Left colon (tissue), 2 donors: ENCODE results near the gene SKAP1. TPM values are rescaled to one million over a fixed set of nuclear protein-coding genes. Genes with fewer than 3 reads are reported as not detected.
"Not testable (repeated sequence)": the region's sequence is repeated elsewhere in the genome, so short reads cannot be mapped to it uniquely, and the experiment has no call there.

Experiments
- ATAC-seq: fragments of 200-7000 bp; cut with Tn5 transposase; one replicate; pipeline ENCODE4 v1.9.1; 2020; ENCODE audit warnings: mild to moderate bottlenecking, moderate library complexity
- DNase-seq, 2 donors: peaks; one replicate each; pipeline ENCODE4 v3.0.0-alpha.2; 2020
- intact Hi-C, 2 donors: fragments of 100-400 bp; cut with DNase I in 1 of 2; cut with micrococcal nuclease in 1 of 2; formaldehyde crosslinking; loops; one replicate each; pipeline versions ENCODE4 v1.11.2 to v1.14.0; 2022; cut with DNase I, micrococcal nuclease
- total RNA-seq, 2 donors: library from RNA; stranded (reverse); fragmentation: NEBNext Ultra II Directional; extraction: Animal tissue kit (Norgen Biotek cat#: 25700); gene quantifications; one replicate each; pipeline ENCODE4 v1.2.1, GENCODE V29; 2021
- donor health status: DM: no; HTN: no; CAD: no.
- donor health status: DM: yes; HTN: yes; CAD: no.

SKAP1 gene
- total RNA-seq, 2 donors from 2014 or later, result 1.2 to 2.5 TPM

GRCh38 chr17:48347177-48347576, 82.8 kb downstream of the SKAP1 start:
- intact Hi-C loops, result no loop called here
- ATAC-seq, result peak; percentile 91
- DNase-seq, result no peak

- intact Hi-C loops, result no loop called here
- ATAC-seq, result no peak
These were observed 85.8 kb downstream of the SKAP1 start for GRCh38 chr17:48344251-48344650.

GRCh38 chr17:48340916-48341315, 89.1 kb downstream of the SKAP1 start:
- intact Hi-C loops, result no loop called here
- ATAC-seq (no peak), DNase-seq (no peak)

More at GRCh38 chr17:48344251-48344650, 85.8 kb downstream of the SKAP1 start:
- DNase-seq, result no peak

- ATAC-seq (no peak), DNase-seq (no peak)
- intact Hi-C loops, result no loop called here
These were observed 91.3 kb downstream of the SKAP1 start for GRCh38 chr17:48338720-48339119.

GRCh38 chr17:48337903-48338302, 92.1 kb downstream of the SKAP1 start:
- intact Hi-C loops, DNase-seq, ATAC-seq: not testable (repeated sequence)

- ATAC-seq, result no peak
- no peak for DNase-seq
- intact Hi-C loops, result no loop called here
These were observed 93.0 kb downstream of the SKAP1 start for GRCh38 chr17:48336986-48337385.

- DNase-seq (no peak), ATAC-seq (peak; percentile 87)
- intact Hi-C loops, result no loop called here
These were observed 94.0 kb downstream of the SKAP1 start for GRCh38 chr17:48335858-48336500.

GRCh38 chr17:48335146-48335784, 94.7 kb downstream of the SKAP1 start:
- ATAC-seq, result no peak

GRCh38 chr17:48333034-48333530, 96.9 kb downstream of the SKAP1 start:
- no peak for DNase-seq
- intact Hi-C loops, result loop anchor here in 1 of 2 donors (5.0 kb wide), 1 partner anchor 284 kb away; the partner anchor contains the start of gene HOXB8
- no peak for ATAC-seq

More at GRCh38 chr17:48335146-48335784, 94.7 kb downstream of the SKAP1 start:
- intact Hi-C loops, result no loop called here
- no peak for DNase-seq

- intact Hi-C loops, result loop anchor here in 1 of 2 donors (5.0 kb wide), 1 partner anchor 286 kb away; the partner anchor contains the start of gene HOXB8
- DNase-seq (no peak), ATAC-seq (no peak)
These were observed 99.1 kb downstream of the SKAP1 start for GRCh38 chr17:48330887-48331286.

- intact Hi-C loops, result loop anchor here in 1 of 2 donors (5.0 kb wide), 1 partner anchor 287 kb away; the partner anchor contains the start of gene HOXB8
- ATAC-seq (peak; percentile 68), DNase-seq (no peak)
These were observed 99.6 kb downstream of the SKAP1 start for GRCh38 chr17:48330421-48330820.

GRCh38 chr17:48328457-48328856, 101.6 kb downstream of the SKAP1 start:
- DNase-seq (no peak), ATAC-seq (no peak)
- intact Hi-C loops, result no loop called here

- intact Hi-C loops, result no loop called here
- ATAC-seq (no peak), DNase-seq (no peak)
These were observed 103.7 kb downstream of the SKAP1 start for GRCh38 chr17:48326310-48326709.

GRCh38 chr17:48322060-48322459, 108.0 kb downstream of the SKAP1 start:
- DNase-seq (no peak), ATAC-seq (no peak)
- intact Hi-C loops, result no loop called here

GRCh38 chr17:48317732-48318131, 112.3 kb downstream of the SKAP1 start:
- no peak for DNase-seq
- no peak for ATAC-seq
- intact Hi-C loops, result no loop called here

GRCh38 chr17:48314716-48315115, 115.3 kb downstream of the SKAP1 start:
- DNase-seq (no peak), ATAC-seq (no peak)
- intact Hi-C loops, result no loop called here

- intact Hi-C loops, result no loop called here
- DNase-seq (no peak), ATAC-seq (no peak)
These were observed 116.8 kb downstream of the SKAP1 start for GRCh38 chr17:48313096-48313755.

GRCh38 chr17:48311324-48311723, 118.7 kb downstream of the SKAP1 start:
- DNase-seq (no peak), ATAC-seq (no peak)
- intact Hi-C loops, result no loop called here

- DNase-seq (no peak), ATAC-seq (peak; percentile 20)
- intact Hi-C loops, result no loop called here
These were observed 119.2 kb downstream of the SKAP1 start for GRCh38 chr17:48310748-48311213.

GRCh38 chr17:48308581-48308980, 121.4 kb downstream of the SKAP1 start:
- no peak for DNase-seq
- intact Hi-C loops, result no loop called here
- ATAC-seq, result peak; percentile 55
